NCI-H146 treated with DMSO at 0.1 percent for 48 hours (cell line): ENCODE results near the gene PFKL.
"Not testable (repeated sequence)": the region's sequence is repeated elsewhere in the genome, so short reads cannot be mapped to it uniquely, and the experiment has no call there.

Experiments
- DNase-seq: peaks from one replicate; lab custom pipeline; 2025; ENCODE audit not compliant: unreplicated experiment; lab: John Stamatoyannopoulos, UW

Gene PFKL

DNA sequence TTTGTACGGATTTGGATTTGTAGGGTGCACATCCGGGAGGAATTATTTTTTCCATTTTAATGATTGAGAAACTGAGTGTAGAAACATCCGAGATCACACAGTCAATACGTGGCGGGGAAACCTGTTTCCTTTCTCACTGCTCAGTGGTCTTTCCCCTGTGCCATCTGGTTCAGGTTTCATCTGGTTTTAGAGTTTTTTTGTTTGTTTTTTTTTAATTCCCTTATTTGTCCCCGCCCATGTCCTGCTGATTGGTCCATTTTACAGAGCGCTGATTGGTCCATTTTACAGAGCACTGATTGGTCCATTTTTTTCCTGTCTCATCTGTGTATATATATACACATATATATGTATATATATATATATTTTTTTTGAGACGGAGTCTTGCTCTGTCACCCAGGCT lies 59.5 kb downstream of the PFKL start:
- DNase-seq, result no peak

DNA sequence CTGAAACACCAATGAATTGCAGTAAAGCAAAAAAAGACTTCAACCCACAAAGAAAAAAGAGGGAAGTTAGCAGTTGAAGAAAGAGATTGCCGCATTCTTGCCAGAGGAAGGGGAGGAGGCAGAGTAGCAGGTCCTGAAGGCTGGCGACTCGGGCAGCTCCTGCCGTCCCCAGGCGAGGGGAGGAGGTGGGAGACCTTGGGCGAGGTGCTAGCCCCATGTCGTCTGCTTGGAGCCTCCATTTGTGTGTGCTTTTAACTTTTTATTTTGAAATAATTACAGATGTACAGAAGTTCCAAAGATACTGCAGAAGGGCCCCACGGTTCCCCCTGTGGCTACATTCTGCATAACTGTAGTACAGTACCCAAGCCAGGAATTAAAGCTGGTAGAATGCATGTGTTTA lies 60.3 kb downstream of the PFKL start:
- DNase-seq, result no peak

DNA sequence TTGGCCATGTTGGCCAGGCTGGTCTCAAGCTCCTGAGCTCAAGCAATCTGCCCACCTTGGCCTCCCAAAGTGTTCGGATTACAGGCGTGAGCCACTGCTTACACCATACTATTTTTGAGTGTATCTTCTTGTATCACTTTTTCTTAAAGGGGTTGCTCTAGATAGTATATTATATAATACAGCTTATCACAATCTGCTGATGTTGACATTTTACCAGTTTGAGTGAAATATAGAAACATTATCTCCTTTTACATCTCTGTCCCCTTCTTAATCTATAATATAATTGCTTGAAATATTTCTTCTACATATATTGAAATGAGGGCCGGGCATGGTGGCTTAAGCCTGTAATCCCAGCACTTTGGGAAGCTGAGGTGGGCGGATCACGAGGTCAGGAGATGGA lies 62.0 kb downstream of the PFKL start:
- not testable (repeated sequence) for DNase-seq

DNA sequence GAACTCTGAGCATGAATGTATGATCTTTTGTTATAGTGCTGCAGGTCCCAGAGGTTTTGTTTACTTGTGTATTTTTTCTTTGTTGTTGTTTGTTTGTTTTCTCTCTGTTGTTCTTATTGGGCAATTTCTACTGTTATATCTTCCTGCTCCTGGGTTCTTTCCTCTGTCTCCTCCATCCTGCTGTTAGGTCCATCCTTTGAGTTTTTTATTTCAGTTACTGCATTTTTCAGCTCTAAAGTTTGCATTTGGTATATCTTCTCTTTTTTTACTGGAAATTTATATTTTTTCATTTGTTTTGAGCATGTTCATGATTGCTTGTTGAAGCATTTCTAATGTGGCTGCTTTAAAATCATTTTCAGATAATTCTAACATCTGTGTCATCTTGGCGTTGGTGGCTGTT lies 63.4 kb downstream of the PFKL start:
- DNase-seq, result no peak

DNA sequence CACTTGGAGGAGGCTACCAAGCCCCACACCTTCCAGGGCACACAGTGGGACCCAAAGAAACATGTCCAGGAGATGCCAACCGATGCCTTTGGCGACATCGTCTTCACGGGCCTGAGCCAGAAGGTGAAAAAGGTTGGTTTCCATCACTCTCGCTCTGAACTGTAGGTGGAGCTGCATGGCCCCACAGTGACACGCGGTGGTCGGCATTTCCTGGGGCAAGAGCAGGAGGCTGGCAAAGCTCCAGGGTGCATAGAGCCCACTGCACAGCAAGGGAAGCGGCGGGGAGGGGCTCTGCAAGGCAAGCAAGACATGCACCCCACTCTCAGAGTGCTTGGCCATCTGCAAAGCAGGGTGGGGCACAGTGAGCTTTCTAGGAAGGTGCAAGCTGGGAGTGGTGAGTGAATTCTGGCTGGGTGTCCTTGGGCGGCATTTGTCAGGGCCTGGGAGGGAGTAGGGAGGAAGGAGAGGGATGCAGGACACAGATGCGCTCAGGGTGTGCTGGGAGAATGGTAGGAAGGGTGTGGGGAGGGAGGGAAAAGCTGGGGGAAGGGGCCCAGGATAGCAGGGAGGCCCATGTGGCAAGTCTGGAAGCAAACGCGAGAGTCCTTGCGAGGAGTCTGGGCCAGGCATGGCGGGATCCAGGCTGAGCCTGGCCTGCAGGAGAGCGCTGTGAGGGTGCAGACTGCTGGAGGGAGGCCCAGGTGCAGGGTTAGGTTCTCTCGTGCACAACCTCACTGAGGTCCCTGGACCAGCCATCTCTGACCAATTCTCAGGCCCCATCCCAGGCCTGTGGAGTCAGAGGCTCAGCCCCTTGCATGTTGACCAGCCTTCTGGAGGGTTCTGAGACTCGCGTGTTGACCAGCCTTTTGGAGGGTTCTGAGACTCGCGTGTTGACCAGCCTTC lies 64.5 kb downstream of the PFKL start:
- DNase-seq, result no peak

DNA sequence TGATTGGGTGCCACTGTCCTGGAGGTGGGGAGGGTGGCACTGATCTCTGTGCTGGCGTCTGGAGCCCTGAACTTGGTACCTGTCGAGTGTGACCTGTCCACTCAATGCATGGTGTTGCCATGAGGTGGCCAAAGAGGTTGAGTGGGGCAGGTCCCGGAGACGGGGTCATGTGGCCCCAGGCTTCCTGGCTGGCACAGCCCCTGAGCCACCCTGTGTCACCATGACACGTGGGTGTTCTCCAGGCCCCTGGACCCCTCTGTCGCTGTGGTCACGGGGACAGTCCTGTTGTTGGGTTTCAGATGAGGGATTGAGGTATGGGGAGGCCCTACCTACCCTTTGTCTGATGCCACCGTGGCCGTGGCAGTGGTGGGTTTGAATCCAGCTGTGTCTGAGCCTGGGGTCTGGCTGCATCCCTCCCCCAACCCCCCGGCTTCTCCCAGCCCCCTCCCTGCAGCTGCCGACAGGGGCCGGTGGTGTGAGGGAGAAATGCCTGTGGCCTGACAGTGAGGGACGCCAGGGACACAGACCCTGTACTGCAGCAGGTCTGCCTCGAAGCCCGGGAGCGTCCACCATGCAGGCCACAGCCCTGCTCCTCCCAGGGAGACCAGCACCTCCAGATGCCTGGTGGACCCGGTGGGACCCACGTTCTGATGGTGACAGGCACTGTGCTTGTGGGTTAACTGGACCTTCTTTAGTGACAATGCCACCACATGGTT lies 65.6 kb downstream of the PFKL start:
- DNase-seq, result no peak

DNA sequence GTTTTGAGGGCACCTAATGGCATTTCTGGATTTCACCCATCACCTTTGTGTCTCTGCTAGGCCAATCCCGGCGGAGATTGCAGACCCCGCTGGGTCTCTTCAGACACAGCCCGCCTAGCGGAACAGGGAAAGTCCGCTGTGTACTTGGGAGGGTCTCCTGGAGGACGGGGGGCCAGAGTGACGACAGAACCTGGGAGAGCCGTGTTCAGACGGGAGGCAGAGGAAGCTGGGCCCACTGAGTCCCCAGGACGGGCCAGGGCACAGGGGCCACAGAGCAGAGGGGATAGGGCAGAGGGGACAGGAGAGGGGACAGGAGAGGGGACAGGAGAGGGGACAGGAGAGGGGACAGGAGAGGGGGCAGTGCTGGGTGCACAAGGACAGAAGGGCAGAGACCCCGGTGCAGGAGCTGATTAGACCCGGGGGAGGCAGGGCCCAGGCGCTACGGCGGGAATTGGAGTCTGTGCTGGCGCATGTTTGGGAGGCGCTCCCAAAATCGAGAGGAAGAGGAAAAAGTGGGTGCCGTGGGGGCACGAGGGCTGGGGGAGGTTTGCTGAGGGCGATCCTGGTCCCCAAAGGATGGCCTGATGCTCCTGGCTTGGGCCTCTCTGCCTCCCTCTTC lies 66.2 kb downstream of the PFKL start:
- no peak for DNase-seq

DNA sequence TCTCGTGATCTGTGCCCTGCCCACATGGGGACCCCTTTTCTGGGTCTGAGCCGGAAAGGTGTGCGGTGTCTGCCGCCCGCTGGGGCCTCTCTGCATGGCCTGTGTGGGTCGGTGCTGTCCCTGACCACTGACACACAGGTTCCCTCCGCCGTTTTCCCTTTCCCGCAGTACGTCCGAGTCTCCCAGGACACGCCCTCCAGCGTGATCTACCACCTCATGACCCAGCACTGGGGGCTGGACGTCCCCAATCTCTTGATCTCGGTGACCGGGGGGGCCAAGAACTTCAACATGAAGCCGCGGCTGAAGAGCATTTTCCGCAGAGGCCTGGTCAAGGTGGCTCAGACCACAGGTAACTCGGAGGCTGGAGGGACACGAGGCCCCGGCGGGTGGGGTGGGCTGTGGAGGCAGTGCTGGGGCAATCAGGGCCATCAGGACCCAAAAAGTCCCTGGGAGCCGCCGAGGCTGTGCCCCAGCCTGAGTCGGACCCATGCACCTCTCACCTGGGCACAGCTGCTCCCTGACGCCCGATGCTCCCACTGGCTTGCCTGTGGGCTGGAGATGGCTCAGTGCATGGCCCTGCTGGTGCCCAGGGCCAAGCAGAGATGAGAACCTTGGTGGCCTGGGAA lies 66.8 kb downstream of the PFKL start:
- DNase-seq, result no peak

DNA sequence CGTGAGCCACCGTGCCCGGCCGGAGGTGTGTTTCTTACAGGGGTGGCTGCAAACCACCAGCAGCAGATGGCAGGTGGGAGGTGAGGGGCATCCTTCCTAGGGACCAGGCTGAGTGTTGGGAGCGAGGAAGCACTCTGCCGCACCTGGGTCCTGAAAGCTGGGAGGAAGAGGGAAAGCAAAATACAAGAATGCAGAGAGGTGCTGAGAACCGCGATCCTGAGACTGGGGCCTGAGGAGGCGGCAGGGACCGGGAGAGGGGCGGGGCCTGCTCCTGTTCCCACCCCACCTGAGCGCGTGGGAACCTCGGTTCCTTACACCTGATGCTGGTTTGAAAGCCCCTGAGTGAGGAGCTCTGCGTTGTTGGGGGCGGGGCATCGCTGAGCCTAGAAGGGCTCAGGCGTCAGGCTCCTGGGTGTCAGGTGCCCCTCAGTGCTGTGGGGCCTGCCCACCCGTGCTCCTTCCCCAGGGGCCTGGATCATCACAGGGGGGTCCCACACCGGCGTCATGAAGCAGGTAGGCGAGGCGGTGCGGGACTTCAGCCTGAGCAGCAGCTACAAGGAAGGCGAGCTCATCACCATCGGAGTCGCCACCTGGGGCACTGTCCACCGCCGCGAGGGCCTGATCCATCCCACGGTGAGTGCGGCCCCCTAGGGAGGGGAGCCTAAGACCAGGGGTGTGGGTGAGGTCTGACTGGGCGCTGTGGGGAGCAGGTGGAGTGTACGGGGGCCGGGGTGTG lies 69.0 kb downstream of the PFKL start:
- DNase-seq, result no peak

DNA sequence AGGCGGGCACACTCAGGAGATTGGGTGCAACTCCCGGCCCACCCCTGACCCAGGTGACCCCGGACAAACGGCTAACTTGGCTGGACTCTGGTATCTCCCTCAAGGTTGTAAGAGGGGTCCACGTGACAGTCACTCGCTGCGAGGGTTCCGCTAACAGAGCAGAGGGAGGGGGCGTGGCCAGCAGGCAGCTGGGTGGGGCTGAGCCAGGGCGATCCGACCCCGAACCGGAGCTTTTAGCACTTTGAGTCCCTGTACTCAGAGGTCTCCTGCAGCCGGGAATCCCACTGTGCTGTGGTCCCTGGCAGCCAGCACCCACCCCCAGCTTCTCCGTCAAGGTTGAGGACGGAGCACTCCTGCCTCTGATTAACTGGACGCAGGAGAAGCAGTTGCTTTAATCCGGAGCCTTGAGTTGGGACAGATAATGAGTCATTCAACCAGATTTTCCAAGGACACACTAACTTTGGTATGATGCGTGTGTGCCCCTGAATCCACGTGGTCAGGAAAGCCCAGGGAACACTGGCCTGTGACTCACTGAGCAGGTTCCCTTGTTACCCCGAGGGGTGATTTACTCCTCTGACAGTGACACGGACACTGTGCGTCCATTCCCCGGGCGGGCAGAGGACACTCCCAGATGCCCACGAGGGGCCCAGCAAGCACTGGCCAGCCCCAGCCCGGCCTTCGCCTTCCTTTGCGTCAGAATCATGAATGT lies 70.3 kb downstream of the PFKL start:
- DNase-seq, result no peak

DNA sequence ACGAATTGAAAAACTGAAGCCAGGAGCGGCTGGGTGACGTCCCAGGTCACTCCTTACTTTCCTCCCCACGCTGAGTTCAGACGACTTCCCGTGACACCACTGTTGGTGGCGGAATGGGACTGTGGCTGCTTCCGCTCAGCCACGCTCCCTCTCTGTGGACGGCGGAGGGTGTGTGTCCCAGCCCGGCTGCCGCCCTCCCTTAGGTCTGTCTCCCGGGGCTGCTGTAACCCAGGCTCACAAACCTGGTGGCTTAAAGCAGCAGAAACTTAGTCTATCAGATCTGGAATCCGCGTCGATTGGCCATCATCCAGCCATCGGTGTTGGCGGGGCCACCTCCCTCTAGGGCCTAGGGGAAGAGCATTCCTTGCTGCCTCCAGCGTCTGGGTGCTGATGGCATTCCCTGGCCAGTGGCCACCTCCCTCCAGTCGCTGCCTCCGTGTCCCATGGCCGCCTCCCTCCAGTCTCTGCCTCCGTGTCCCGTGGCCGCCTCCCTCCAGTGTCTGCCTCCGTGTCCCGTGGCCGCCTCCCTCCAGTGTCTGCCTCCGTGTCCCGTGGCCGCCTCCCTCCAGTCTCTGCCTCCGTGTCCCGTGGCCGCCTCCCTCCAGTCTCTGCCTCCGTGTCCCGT lies 71.0 kb downstream of the PFKL start:
- no peak for DNase-seq

DNA sequence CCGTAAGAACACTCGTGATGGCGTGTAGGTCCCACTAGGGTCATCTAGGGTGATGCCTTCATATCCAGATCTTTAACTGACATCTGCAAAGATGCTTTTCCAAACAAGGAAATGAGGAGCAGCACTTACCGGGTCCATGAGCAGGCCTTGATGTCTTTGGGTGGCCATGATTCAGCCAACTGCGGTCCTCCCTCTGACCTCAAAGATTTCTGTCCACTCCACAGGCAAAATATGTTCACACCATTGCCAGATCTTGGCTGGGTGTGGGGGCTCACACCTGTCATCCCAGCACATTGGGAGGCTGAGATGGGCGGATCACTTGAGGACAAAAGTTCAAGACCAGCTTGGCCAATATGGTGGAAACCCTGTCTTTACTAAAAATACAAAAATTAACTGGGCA lies 71.7 kb downstream of the PFKL start:
- no peak for DNase-seq

DNA sequence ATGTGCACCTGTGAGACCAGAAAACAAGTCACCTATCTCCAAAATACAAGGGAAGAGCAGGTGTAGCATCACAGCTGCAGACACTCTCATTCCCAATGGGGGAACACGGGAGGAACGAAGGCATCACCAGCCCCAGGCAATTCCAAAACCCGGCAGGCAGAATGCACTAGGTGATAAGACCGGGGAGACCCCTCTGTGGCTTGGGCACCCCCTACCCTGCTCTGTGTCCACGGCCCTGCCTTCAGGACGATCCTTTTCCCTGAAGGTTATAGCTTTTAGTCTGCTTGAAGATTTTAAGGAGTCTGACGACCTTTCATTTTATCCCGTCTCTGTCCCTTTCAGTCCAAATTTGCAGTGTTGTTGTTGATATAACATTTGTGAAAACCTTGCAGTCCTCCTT lies 72.8 kb downstream of the PFKL start:
- DNase-seq, result no peak

DNA sequence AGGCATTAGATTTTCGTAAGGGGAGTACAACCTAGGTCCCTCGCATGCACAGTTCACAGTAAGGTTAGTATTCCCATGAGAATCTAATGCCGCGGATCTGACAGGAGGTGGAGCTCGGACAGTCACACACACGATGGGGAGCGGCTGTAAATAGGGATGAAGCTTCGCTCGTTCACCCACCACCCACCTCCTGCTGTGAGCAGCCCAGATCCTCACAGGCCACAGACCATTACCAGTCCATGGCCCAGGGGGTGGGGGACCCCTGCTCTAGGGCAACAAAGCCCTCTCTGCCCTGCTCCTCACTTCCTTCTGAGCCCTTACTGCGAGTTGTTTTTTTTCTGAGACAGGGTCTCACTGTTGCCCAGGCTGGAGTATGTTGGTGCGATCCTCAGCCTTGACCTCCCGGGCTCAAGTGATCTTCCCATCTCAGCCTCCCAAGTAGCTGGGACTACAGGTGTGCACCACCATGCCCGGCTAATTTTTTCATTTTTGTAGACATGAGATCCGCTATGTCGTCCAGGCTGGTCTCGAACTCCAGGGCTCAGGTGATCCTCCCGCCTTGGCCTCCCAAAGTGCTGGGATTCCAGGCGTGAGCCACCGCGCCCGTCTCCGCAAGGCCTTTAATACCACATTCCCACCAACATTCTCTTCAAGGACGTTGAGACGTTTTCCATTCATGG lies 74.9 kb downstream of the PFKL start:
- no peak for DNase-seq

DNA sequence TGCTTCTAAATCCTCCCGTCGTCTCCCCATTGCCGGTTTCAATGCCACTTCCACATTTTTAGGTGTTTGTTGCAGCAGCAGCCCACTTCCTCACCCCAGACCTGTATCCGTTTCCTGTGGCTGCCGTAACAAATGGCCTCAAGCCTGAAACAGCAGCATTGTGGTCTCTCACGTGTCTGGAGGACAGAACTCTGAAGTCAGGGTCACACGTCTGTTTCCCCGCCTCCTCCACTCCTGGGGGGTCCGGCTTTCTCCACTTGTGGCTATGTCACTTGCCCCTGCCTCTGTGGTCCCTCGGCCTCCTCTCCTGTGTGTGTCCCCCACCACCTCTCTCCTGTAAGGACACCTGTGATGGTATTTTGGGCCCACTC lies 75.4 kb downstream of the PFKL start:
- DNase-seq, result no peak

DNA sequence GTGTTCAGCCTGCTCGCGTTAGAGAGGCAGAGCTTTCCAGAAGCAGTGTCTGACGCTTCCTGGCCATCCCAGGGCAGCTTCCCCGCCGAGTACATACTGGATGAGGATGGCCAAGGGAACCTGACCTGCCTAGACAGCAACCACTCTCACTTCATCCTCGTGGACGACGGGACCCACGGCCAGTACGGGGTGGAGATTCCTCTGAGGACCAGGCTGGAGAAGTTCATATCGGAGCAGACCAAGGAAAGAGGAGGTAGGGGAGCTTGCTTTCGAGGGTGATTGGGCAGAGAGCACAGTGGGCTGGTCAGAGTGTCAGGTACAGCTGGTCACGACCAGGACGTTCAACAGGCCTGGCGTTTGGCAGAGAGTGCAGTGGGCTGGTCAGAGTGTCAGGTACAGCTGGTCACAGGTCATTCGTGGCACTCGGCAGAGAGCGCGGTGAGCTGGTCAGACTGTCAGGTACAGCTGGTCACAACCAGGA lies 75.9 kb downstream of the PFKL start:
- no peak for DNase-seq

DNA sequence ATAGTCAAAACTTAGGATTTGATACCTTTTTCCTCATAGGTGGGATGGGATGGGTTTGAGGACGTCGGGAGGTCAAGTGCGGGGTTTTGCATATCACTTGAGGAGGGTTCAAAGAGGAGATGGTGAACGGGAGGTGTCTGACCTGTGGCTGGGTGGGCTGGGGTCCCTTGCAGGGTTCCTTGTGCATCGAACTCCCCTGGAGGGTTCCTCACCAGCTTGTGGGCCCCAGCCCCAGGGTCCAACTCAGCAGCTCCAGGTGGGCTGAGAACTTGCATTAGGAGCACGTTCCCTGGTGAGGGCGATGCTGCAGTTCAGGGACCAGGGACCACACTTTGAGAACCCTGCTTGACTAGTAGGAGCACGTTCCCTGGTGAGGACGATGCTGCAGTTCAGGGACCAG lies 76.8 kb downstream of the PFKL start:
- no peak for DNase-seq
